ENCODE results near the gene NIPSNAP3A. TPM values are rescaled to one million over a fixed set of nuclear protein-coding genes. Genes with fewer than 3 reads are reported as not detected.

Gene NIPSNAP3A
- 6.5 to 15.4 TPM (median 13.4 TPM) in 5 replicates for total RNA-seq (2022; extraction: Qiagen RNA extraction; ENCODE audit: low read depth)

DNA sequence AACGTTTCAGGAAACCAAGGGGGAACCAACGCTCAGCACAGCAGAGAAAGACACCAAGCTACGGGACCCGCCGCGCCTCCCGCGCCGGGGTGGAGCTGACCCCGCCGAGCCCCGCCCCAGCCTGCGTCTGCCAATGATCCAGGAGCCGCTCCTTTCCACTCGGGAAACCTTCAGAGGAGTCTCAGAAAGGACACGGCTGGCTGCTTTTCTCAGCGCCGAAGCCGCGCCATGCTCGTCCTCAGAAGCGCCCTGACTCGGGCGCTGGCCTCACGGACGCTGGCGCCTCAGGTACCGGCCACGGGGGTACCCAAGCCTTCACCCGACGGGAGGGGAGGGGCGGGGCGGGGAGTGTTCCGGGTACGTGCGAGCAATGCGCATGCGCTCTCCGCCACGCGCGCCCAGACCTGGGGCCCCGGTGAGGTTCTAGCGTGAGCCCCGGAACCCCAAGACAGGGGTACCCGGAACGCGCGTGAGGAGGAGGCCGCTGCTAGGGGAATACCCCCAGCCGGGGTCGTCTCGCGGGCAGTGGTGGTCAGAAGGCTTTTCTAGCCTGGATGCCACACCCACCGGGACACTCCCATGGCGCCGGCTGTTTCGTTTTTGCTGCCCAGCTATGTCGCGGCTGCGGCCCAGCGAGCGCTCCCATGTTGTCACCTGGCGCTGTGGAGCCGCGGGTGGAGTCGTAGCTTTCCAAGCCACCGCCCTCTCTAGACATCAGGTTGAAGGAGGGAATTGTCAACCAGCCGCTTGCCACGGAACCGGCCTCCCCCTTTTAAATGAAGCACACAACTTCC, at the start of gene NIPSNAP3A:
NIPSNAP3A (plus strand) TSS at position 119 of the 794 bp plus-strand sequence; CDS start at position 229, 110 bp downstream.

Other genes starting within 250 kb of the NIPSNAP3A start
- gene OR13F1, start 243.4 kb upstream of the NIPSNAP3A start, total RNA-seq (2022; extraction: Qiagen RNA extraction; ENCODE audit: low read depth) = not detected in 5 replicates
- not detected in 5 replicates for gene OR13C4, start 220.5 kb upstream of the NIPSNAP3A start, total RNA-seq (2022; extraction: Qiagen RNA extraction; ENCODE audit: low read depth)
- not detected in 5 replicates for gene OR13C3, start 210.8 kb upstream of the NIPSNAP3A start, total RNA-seq (2022; extraction: Qiagen RNA extraction; ENCODE audit: low read depth)
- not detected in 5 replicates for gene OR13C8, start 178.5 kb upstream of the NIPSNAP3A start, total RNA-seq (2022; extraction: Qiagen RNA extraction; ENCODE audit: low read depth)
- not detected in 5 replicates for gene OR13C5, start 148.3 kb upstream of the NIPSNAP3A start, total RNA-seq (2022; extraction: Qiagen RNA extraction; ENCODE audit: low read depth)
- gene OR13C2, start 142.1 kb upstream of the NIPSNAP3A start, total RNA-seq (2022; extraction: Qiagen RNA extraction; ENCODE audit: low read depth) = not detected in 5 replicates
- not detected in 5 replicates for gene OR13C9, start 129.5 kb upstream of the NIPSNAP3A start, total RNA-seq (2022; extraction: Qiagen RNA extraction; ENCODE audit: low read depth)
- not detected in 5 replicates for gene OR13D1, start 53.2 kb upstream of the NIPSNAP3A start, total RNA-seq (2022; extraction: Qiagen RNA extraction; ENCODE audit: low read depth)
- 0.24 to 0.74 TPM (median 0.73 TPM) in 5 replicates for gene NIPSNAP3B, start 16.4 kb downstream of the NIPSNAP3A start, total RNA-seq (2022; extraction: Qiagen RNA extraction; ENCODE audit: low read depth)
- gene ABCA1, start 180.5 kb downstream of the NIPSNAP3A start, total RNA-seq (2022; extraction: Qiagen RNA extraction; ENCODE audit: low read depth) = 4.2 to 6.8 TPM (median 6.4 TPM) in 5 replicates

All from A549 treated with RU486 at 1 μM for 4 hours (cell line).